Neutrophil (primary cell): Measurements from ENCODE around the gene ARHGEF6.

Source experiments
- H3K27ac ChIP-seq: fragments of 200-600 bp; sonication (generic); 2 replicates; pipeline ENCODE4 v1.5.1; 2016; ENCODE audit warnings: mild to moderate bottlenecking, moderate library complexity
- H3K27me3 ChIP-seq: fragments of 200-600 bp; sonication (generic); 2 replicates; pipeline ENCODE4 v1.6.0; 2016; ENCODE audit warnings: mild to moderate bottlenecking
- H3K36me3 ChIP-seq: fragments of 200-600 bp; sonication (generic); 2 replicates; pipeline ENCODE4 v1.5.1; 2017
- H3K4me1 ChIP-seq, 2 experiments: fragments of 200-600 bp in 1 of 2; sonication (generic) in 1 of 2; 1 replicate in 1 of 2; 2 replicates in 1 of 2; pipeline versions ENCODE4 v1.5.1 to v1.6.1; 2013 to 2016; ENCODE audit warnings: low read depth in 1 of 2, low read length in 1 of 2, mild to moderate bottlenecking in 1 of 2, moderate library complexity in 1 of 2; ENCODE audit not compliant: control insufficient read depth in 1 of 2, insufficient read depth in 1 of 2
- H3K4me3 ChIP-seq, 2 experiments: fragments of 200-600 bp in 1 of 2; sonication (generic) in 1 of 2; 1 replicate in 1 of 2; 2 replicates in 1 of 2; pipeline ENCODE4 v1.5.1; 2013 to 2016; ENCODE audit warnings: low read depth in 1 of 2, low read length in 1 of 2, mild to moderate bottlenecking in 1 of 2, moderate library complexity in 1 of 2
- H3K9me3 ChIP-seq: fragments of 200-600 bp; sonication (generic); 2 replicates; pipeline ENCODE4 v1.5.1; 2016
- TF ChIP-seq, protein P1 (sequence below): fragments of 200-600 bp; sonication (generic); IDR thresholded peaks from 2 replicates; pipeline ENCODE4 v1.5.1; 2016; ENCODE audit warnings: antibody characterized with exemption

ARHGEF6 gene

DNA sequence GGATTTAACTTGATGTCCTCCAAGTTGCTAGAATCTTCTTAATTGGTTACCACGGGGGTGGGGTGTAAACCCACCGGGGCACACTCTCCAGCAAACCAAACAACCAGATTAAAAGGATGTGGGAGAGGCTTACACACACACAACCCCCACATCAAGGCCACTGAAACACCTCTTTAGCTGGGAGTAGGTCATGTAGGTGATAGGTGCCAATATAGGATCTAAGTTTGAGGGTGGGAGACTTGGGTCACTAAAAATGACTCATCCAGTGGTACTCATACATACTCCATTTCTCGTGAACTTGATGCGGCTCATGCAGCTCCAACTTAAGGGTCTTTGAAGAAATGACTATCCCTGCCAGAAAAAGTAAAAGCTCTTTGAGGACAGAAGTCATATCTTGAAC lies 153.3 kb downstream of the ARHGEF6 start:
- Histone ChIP-seq H3K36me3 (no peaks in the 10 kb centered on the region), H3K4me3 (no peak overlapping the region), H3K27ac (no peak overlapping the region), H3K27me3 (no peaks in the 10 kb centered on the region), H3K9me3 (no peaks in the 10 kb centered on the region), H3K4me1 (peaks cover 18 to 24% of the 10 kb centered on the region in 2 experiments)
- TF ChIP-seq, protein P1, sequence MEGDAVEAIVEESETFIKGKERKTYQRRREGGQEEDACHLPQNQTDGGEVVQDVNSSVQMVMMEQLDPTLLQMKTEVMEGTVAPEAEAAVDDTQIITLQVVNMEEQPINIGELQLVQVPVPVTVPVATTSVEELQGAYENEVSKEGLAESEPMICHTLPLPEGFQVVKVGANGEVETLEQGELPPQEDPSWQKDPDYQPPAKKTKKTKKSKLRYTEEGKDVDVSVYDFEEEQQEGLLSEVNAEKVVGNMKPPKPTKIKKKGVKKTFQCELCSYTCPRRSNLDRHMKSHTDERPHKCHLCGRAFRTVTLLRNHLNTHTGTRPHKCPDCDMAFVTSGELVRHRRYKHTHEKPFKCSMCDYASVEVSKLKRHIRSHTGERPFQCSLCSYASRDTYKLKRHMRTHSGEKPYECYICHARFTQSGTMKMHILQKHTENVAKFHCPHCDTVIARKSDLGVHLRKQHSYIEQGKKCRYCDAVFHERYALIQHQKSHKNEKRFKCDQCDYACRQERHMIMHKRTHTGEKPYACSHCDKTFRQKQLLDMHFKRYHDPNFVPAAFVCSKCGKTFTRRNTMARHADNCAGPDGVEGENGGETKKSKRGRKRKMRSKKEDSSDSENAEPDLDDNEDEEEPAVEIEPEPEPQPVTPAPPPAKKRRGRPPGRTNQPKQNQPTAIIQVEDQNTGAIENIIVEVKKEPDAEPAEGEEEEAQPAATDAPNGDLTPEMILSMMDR, result no peak

DNA sequence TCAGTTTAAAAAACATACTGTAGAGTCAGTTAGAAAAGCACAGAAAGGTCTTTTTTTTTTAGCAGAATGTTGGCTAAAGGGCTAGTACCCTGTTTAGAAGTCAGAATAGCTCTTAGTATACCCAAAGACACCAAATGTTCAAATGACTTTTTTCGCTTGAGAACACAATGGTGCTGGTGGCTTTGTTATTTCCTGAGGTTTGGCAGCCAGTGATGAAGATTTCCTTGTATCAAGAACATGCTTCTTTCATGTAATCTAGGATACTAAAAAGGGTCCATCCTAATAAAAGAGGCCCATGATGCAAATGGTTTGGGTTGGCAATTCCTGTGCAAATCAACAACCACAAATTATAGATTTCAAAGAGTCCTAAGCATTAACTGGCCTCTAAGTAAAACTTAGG lies 153.8 kb downstream of the ARHGEF6 start:
- Histone ChIP-seq H3K4me3 (no peak overlapping the region), H3K4me1 (peaks cover 18 to 24% of the 10 kb centered on the region in 2 experiments), H3K9me3 (no peaks in the 10 kb centered on the region), H3K36me3 (no peaks in the 10 kb centered on the region), H3K27ac (no peak overlapping the region), H3K27me3 (no peaks in the 10 kb centered on the region)
- TF ChIP-seq, protein P1, result no peak

DNA sequence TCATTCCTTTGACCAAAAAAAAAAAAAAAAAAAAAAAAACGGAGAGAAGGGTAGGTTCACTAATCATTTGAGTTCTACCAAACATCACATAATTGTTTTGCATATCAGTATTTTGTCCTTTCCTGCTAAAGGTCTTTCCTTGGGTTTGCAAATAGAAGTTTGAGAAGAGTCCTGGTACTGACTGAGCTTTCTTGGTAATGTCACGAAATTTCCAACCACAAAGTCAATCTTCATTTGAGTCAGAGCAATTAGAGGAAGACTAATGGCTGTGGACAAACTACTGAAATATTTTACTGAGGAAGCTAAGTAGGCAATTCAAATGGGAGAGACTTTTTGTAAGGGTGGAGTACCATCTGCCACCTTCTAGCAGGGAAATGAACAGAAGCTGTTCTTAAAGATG lies 154.5 kb downstream of the ARHGEF6 start:
- H3K36me3 ChIP-seq, result no peaks in the 10 kb centered on the region
- TF ChIP-seq, protein P1, result no peak
- no peaks in the 10 kb centered on the region for H3K27me3 ChIP-seq
- peaks cover 18 to 24% of the 10 kb centered on the region in 2 experiments for H3K4me1 ChIP-seq
- no peak overlapping the region for H3K4me3 ChIP-seq
- no peaks in the 10 kb centered on the region for H3K9me3 ChIP-seq
- H3K27ac ChIP-seq, result no peak overlapping the region

DNA sequence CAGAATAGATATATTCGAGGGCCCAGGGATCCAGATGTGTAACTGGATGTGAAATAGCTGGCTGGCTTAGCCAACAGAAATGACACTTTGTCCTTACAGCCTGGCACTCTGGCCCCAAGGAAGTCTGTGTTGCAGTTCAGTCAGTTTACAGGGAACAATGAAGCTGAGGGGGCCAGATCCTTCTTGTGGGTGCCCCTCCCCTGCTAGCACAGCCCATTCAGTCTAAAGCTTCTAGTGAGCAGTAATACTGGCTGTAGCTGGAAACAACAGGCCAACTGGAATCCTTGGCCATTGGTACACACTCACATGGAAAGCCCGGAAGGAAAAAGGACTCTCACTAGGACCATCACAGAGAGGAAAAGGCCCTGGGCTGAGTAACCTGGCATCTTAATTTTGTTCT lies 155.5 kb downstream of the ARHGEF6 start:
- TF ChIP-seq, protein P1, result no peak
- Histone ChIP-seq H3K36me3 (no peaks in the 10 kb centered on the region), H3K9me3 (no peaks in the 10 kb centered on the region), H3K27me3 (no peaks in the 10 kb centered on the region), H3K4me3 (no peak overlapping the region), H3K4me1 (peaks cover 13 to 16% of the 10 kb centered on the region in 2 experiments), H3K27ac (no peak overlapping the region)

DNA sequence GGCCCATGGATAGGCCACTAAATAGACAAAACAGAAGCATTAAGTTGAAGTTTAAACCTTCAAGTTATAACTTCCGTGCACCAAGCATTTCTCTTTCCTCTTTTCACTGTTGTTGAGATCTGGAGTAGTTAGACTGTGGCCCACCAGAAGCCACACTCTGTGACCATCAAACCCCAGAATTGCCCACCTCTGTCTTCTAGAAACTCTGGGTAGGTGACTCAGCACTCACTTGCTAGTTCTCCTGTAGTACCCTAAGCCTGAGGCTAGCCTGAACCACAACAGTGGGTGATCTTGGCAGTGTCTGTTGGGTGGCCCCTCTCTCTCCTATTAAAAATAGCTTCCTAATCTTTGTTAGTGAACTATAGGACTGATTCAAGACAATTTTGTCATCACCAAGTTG lies 157.3 kb downstream of the ARHGEF6 start:
- TF ChIP-seq, protein P1, result no peak
- Histone ChIP-seq H3K27me3 (no peaks in the 10 kb centered on the region), H3K4me1 (peaks cover 4 to 6% of the 10 kb centered on the region in 2 experiments), H3K36me3 (no peaks in the 10 kb centered on the region), H3K27ac (no peak overlapping the region), H3K9me3 (no peaks in the 10 kb centered on the region), H3K4me3 (no peak overlapping the region)

DNA sequence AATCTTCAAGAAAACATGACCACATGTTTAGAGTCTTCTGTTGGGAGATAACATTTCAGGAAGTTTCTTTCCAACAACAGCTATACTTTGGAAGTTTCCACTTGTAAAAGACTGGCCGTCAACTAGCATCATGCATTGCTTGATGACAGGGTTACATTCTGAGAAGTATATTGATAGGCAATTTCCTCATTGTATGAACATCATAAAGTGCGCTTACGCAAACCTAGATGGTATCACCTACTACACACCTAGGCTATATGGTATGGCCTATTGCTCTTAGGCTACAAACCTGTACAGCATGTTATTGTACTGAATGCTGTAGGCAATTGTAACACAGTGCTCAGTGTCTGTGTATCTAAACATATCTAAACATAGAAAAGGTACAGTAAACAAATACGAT lies 158.2 kb downstream of the ARHGEF6 start:
- Histone ChIP-seq H3K27ac (no peak overlapping the region), H3K36me3 (no peaks in the 10 kb centered on the region), H3K4me1 (peaks cover 4 to 6% of the 10 kb centered on the region in 2 experiments), H3K4me3 (no peak overlapping the region), H3K27me3 (no peaks in the 10 kb centered on the region), H3K9me3 (no peaks in the 10 kb centered on the region)
- TF ChIP-seq, protein P1, result no peak
